Keratinocyte (primary cell): ENCODE data around the gene SLF1. TPM values are rescaled to one million over a fixed set of nuclear protein-coding genes. Genes with fewer than 3 reads are reported as not detected.

Experiments used
- DNase-seq: peaks from one replicate; pipeline ENCODE4 v3.0.0-alpha.2; 2011; ENCODE audit warnings: low read depth, missing footprints, low spot score
- FAIRE-seq: peaks from 2 replicates; lab custom pipeline; 2011; peaks lifted over from hg19 to GRCh38; lab: Jason Lieb, UNC
- H2AFZ ChIP-seq: 2 replicates; pipeline ENCODE4 v1.6.0; 2012; ENCODE audit warnings: low read length, control low read depth, inconsistent platforms; ENCODE audit not compliant: control insufficient read depth
- H3K27ac ChIP-seq: 2 replicates; pipeline ENCODE4 v1.5.1; 2011; ENCODE audit warnings: low read length; ENCODE audit not compliant: control insufficient read depth, insufficient read depth
- H3K27me3 ChIP-seq: 3 replicates; pipeline ENCODE4 v1.6.0; 2011; ENCODE audit warnings: low read length; ENCODE audit not compliant: control insufficient read depth, insufficient read depth; ENCODE audit errors: extremely low read depth
- H3K36me3 ChIP-seq, 2 experiments: 2 replicates in 1 of 2; 3 replicates in 1 of 2; pipeline ENCODE4 v1.5.1; 2011; ENCODE audit warnings: low read length in 2 of 2, mild to moderate bottlenecking in 1 of 2; ENCODE audit not compliant: control insufficient read depth in 2 of 2, insufficient read depth in 2 of 2; ENCODE audit errors: extremely low read depth in 1 of 2
- H3K4me1 ChIP-seq: 3 replicates; pipeline ENCODE4 v1.5.1; 2011; ENCODE audit warnings: low read length; ENCODE audit not compliant: control insufficient read depth, insufficient read depth; ENCODE audit errors: extremely low read depth
- H3K4me2 ChIP-seq: 3 replicates; pipeline ENCODE4 v1.6.0; 2011; ENCODE audit warnings: low read depth, low read length; ENCODE audit not compliant: control insufficient read depth, insufficient read depth; ENCODE audit errors: extremely low read depth
- H3K4me3 ChIP-seq, 3 experiments: fragments of 200-600 bp in 1 of 3; sonication (generic) in 1 of 3; 2 replicates in 2 of 3; 3 replicates in 1 of 3; pipeline ENCODE4 v1.5.1; 2011 to 2016; ENCODE audit warnings: low read length in 3 of 3, mild to moderate bottlenecking in 3 of 3, control low read depth in 2 of 3, inconsistent platforms in 1 of 3, low read depth in 1 of 3, mixed read lengths in 1 of 3, mixed run types in 1 of 3, moderate library complexity in 1 of 3; ENCODE audit not compliant: control insufficient read depth in 2 of 3, insufficient read depth in 2 of 3; ENCODE audit errors: extremely low read depth in 1 of 3
- H3K79me2 ChIP-seq: 2 replicates; pipeline ENCODE4 v1.6.0; 2012; ENCODE audit warnings: low read length; ENCODE audit not compliant: control insufficient read depth, insufficient read depth
- H3K9ac ChIP-seq: 3 replicates; pipeline ENCODE4 v1.6.0; 2011; ENCODE audit warnings: low read length; ENCODE audit not compliant: control insufficient read depth, insufficient read depth; ENCODE audit errors: extremely low read depth
- H3K9me1 ChIP-seq: 3 replicates; pipeline ENCODE4 v1.6.0; 2011; ENCODE audit warnings: low read length; ENCODE audit not compliant: control insufficient read depth, insufficient read depth; ENCODE audit errors: extremely low read depth
- H3K9me3 ChIP-seq: 2 replicates; pipeline ENCODE4 v1.5.1; 2012; ENCODE audit warnings: low read depth, low read length; ENCODE audit not compliant: control insufficient read depth
- H4K20me1 ChIP-seq: 3 replicates; pipeline ENCODE4 v1.6.0; 2011; ENCODE audit warnings: low read length; ENCODE audit not compliant: control insufficient read depth, insufficient read depth; ENCODE audit errors: extremely low read depth
- EZH2 ChIP-seq: IDR thresholded peaks from one replicate; pipeline ENCODE4 v1.6.1; 2012; ENCODE audit warnings: inconsistent platforms, mild to moderate bottlenecking, low read length, moderate library complexity
- dilution Hi-C: fragments of 300-500 bp; cut with MboI; formaldehyde crosslinking; loops from one replicate; pipeline ENCODE4 v1.7.0; 2020; ENCODE audit warnings: low sequenced_read_pairs; ENCODE audit not compliant: extremely low pct_ligation_motif_present
- polyA plus RNA-seq, 5 experiments: library from polyadenylated mRNA; depleted of rRNA in 3 of 5; stranded (reverse) in 3 of 5; stranded (forward) in 1 of 5; unstranded in 1 of 5; fragments of >200 nt; gene quantifications; 1 replicate in 1 of 5; 2 replicates in 3 of 5; 3 replicates in 1 of 5; pipeline versions ENCODE4 v1.2.1 to v1.2.3, GENCODE V29; 2011 to 2012; ENCODE audit warnings: missing spikeins in 2 of 5, low read depth in 1 of 5, low replicate concordance in 1 of 5
- TF ChIP-seq, protein P1 (sequence below), 3 experiments: IDR thresholded peaks in 1 of 3; conservative IDR thresholded peaks in 1 of 3; optimal IDR thresholded peaks in 1 of 3; 2 replicates in 2 of 3; 3 replicates in 1 of 3; pipeline versions ENCODE3 to v1.5.1; 2011; ENCODE audit warnings: low read length in 3 of 3, mild to moderate bottlenecking in 3 of 3, moderate library complexity in 2 of 3, control low read depth in 1 of 3, inconsistent platforms in 1 of 3; ENCODE audit not compliant: insufficient read depth in 2 of 3; ENCODE audit errors: extremely low read depth in 1 of 3

SLF1 gene
- polyA plus RNA-seq, 1 donor (not counting 4 experiments of a cell fraction or from before 2014, with no cell fraction given), result 7.0 TPM

GRCh38 chr5:94575196-94575595 lies 43.3 kb upstream of the SLF1 start:
- TF ChIP-seq, protein P1, sequence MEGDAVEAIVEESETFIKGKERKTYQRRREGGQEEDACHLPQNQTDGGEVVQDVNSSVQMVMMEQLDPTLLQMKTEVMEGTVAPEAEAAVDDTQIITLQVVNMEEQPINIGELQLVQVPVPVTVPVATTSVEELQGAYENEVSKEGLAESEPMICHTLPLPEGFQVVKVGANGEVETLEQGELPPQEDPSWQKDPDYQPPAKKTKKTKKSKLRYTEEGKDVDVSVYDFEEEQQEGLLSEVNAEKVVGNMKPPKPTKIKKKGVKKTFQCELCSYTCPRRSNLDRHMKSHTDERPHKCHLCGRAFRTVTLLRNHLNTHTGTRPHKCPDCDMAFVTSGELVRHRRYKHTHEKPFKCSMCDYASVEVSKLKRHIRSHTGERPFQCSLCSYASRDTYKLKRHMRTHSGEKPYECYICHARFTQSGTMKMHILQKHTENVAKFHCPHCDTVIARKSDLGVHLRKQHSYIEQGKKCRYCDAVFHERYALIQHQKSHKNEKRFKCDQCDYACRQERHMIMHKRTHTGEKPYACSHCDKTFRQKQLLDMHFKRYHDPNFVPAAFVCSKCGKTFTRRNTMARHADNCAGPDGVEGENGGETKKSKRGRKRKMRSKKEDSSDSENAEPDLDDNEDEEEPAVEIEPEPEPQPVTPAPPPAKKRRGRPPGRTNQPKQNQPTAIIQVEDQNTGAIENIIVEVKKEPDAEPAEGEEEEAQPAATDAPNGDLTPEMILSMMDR (optimal IDR thresholded peaks at IDR 0.05 in 1 of 3, IDR thresholded peaks at IDR 0.05 in 1 of 3, conservative IDR thresholded peaks at IDR 0.05 in 1 of 3; ENCODE audit: extremely low read depth in 1 of 3, insufficient read depth in 2 of 3, low read length in 3 of 3), result no peak
- no peak for TF ChIP-seq EZH2
- dilution Hi-C loops, result no loop called here
- no peak overlapping the region for H3K27ac ChIP-seq
- no peaks in the 10 kb centered on the region for H3K9me1 ChIP-seq
- peak overlapping the region in 1 of 3 experiments; percentile 27 for H3K4me3 ChIP-seq
- H3K79me2 ChIP-seq, result no peaks in the 10 kb centered on the region
- no peaks in the 10 kb centered on the region for H3K27me3 ChIP-seq
- FAIRE-seq (peak; percentile 41), DNase-seq (no peak)
- H3K36me3 ChIP-seq, result no peaks in the 10 kb centered on the region
- no peaks in the 10 kb centered on the region for H3K9me3 ChIP-seq
- peaks cover 11% of the 10 kb centered on the region for H3K4me1 ChIP-seq
- H3K9ac ChIP-seq, result no peak overlapping the region
- H4K20me1 ChIP-seq, result no peaks in the 10 kb centered on the region
- peak overlapping the region; percentile 81 for H2AFZ ChIP-seq
- H3K4me2 ChIP-seq, result peak overlapping the region; percentile 55

DNA sequence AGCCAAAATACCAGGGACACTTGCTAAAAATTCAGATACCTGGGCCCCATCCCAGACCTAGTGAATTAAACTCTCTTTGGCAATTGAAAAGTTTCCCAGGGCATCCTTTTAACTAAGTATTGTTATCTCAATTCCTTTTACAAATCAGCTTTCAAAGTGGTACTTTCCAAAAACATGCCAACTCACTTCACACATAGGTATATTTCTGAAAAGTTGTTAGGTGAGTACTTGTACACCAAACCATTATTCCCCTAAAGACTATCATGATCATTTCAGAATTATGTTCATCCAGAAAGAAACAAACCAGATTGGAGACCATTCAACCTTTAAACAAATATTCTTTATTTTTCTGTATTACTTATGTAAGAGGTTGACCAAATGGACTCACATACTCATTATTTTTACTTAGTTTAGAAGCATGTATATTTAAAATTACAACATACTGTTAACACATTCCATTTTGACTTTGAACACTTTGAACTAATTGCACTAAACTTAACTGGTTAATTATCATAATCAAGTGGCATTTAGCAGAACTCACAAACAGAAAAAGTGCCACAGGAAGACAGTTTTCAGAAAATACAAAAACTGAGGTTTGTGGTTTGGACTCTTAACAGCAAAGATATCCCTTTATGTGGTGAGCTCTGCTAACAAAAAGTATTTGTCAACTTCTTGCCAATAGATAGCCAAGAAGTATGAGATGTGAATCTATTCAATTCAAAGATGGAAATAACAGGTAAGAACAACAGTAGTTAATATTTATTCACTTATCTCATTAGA lies 40.8 kb upstream of the SLF1 start:
- no peak overlapping the region for H3K4me3 ChIP-seq
- no peak overlapping the region for H3K4me2 ChIP-seq
- DNase-seq (no peak), FAIRE-seq (no peak)
- H3K9me3 ChIP-seq, result no peaks in the 10 kb centered on the region
- dilution Hi-C loops, result no loop called here
- H4K20me1 ChIP-seq, result no peaks in the 10 kb centered on the region
- H3K79me2 ChIP-seq, result no peaks in the 10 kb centered on the region
- no peak overlapping the region for H3K9ac ChIP-seq
- H3K36me3 ChIP-seq, result no peaks in the 10 kb centered on the region
- no peaks in the 10 kb centered on the region for H3K9me1 ChIP-seq
- no peaks in the 10 kb centered on the region for H3K27me3 ChIP-seq
- H2AFZ ChIP-seq, result no peak overlapping the region
- H3K4me1 ChIP-seq, result peaks cover 20% of the 10 kb centered on the region
- no peak overlapping the region for H3K27ac ChIP-seq
- TF ChIP-seq, protein P1 (optimal IDR thresholded peaks at IDR 0.05 in 1 of 3, IDR thresholded peaks at IDR 0.05 in 1 of 3, conservative IDR thresholded peaks at IDR 0.05 in 1 of 3; ENCODE audit: extremely low read depth in 1 of 3, insufficient read depth in 2 of 3, low read length in 3 of 3), result no peak
- TF ChIP-seq EZH2, result no peak
